ENCODE measurements around the gene SSC5D. TPM values are rescaled to one million over a fixed set of nuclear protein-coding genes. Genes with fewer than 3 reads are reported as not detected.

The SSC5D gene
- total and polyA plus RNA-seq, 10 of the 15 experiments (the other 5 are each of a cell fraction or from before 2014, with no cell fraction given) = 0.03 to 0.13 (median 0.05) TPM; not detected in 4

DNA sequence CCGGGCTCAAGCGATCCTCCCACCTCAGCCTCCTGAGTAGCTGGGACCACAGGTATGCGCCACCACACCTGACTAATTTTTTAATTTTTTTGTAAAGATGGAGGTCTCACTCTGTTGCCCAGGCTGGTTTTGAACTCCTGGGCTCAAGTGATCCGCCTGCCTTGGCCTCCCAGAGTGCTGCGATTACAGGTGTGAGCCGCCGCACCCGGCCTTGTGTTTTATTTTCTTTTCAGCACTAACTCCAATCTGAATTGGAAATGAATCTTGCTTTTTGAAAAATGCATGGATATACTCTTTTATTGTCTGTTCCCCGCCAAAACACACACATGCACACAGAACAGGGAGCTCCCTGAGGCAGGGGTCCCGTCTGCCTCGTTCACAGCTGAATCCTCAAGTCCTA, 25.5 kb upstream of the SSC5D start (continued):
- TF ChIP-seq ELK1 (IDR thresholded peaks at IDR 0.05; ENCODE audit: low read depth, low read length) = no peak
- TF ChIP-seq USF2 (IDR thresholded peaks at IDR 0.05; ENCODE audit: borderline replicate concordance, low read depth, low read length) = no peak

- RAD21 ChIA-PET (ENCODE audit: unreplicated experiment) = no interaction called here
- POLR2A ChIA-PET = no interaction called here
- CTCF ChIA-PET = interaction anchor here (2.5 kb wide), 1 partner anchor 41 kb away, joined by 33 read pairs; no protein-coding TSS in a partner anchor
Measured at GRCh38 chr19:55463583-55464031, 24.6 kb upstream of the SSC5D start.

More at GRCh38 chr19:55463583-55464031, 24.6 kb upstream of the SSC5D start:
- in situ Hi-C loops (cut with MboI) (no loop called here), intact Hi-C loops (cut with micrococcal nuclease; ENCODE audit: unreplicated experiment) (no loop called here)
- Histone ChIP-seq H3K79me2 (ENCODE audit: control insufficient read depth, insufficient read depth, low read length) (peaks cover 9% of the 10 kb centered on the region), H4K20me1 (ENCODE audit: control insufficient read depth, insufficient read depth) (no peaks in the 10 kb centered on the region; the same call in 1 of the 2 replicates), H3K27me3 (replicated peaks in 1 of 2; ENCODE audit: control insufficient read depth in 2 of 2, insufficient read depth in 2 of 2, low read length in 1 of 2) (no peaks in the 10 kb centered on the region), H3K36me3 (ENCODE audit: control insufficient read depth in 2 of 2, insufficient read depth in 2 of 2, low read length in 1 of 2) (no peaks in the 10 kb centered on the region; a peak in 1 of 4 replicates), H3K9me3 (replicated peaks; ENCODE audit: control insufficient read depth, insufficient read depth, low read length) (no peaks in the 10 kb centered on the region), H3K4me1 (ENCODE audit: control insufficient read depth, insufficient read depth, low read length) (no peaks in the 10 kb centered on the region), H3K4me2 (ENCODE audit: control insufficient read depth, insufficient read depth) (no peak overlapping the region), H3K9ac (ENCODE audit: control insufficient read depth, insufficient read depth, low read length) (no peak overlapping the region), H3K27ac (ENCODE audit: control insufficient read depth, insufficient read depth) (no peak overlapping the region), H3K4me3 (no peak overlapping the region), H2AFZ (ENCODE audit: control insufficient read depth, low read depth, low read length) (no peak overlapping the region)
- BruUV-seq (replicated peaks) = no TSS peak
- FAIRE-seq (no peak), DNase-seq (ENCODE audit: low read depth, low spot score) (no peak), ATAC-seq (no peak)
- WGBS (ENCODE audit: insufficient coverage, insufficient replicate concordance, low lambda C conversion rate, missing lambda C conversion rate) = 45% methylated on average over 11 of the region's 15 CpGs
- no peak for TF ChIP-seq NFYB (IDR thresholded peaks at IDR 0.05; ENCODE audit: insufficient read depth, low read depth, low read length)
- TF ChIP-seq SPI1 (IDR thresholded peaks at IDR 0.05; ENCODE audit: borderline replicate concordance, insufficient read depth, low read depth, low read length) = no peak
- TF ChIP-seq KDM1A (IDR thresholded peaks at IDR 0.05; ENCODE audit: borderline replicate concordance) = no peak
- TF ChIP-seq PRDM15 (CRISPR knock-in tag; IDR thresholded peaks at IDR 0.05) = no peak
- TF ChIP-seq POU2F2 (IDR thresholded peaks at IDR 0.05; ENCODE audit: borderline replicate concordance, low read depth, low read length) = no peak
- no peak for TF ChIP-seq BRCA1 (IDR thresholded peaks at IDR 0.05; ENCODE audit: low read depth, low read length)
- TF ChIP-seq NFXL1 (IDR thresholded peaks at IDR 0.05; ENCODE audit: borderline replicate concordance) = no peak
- no peak for TF ChIP-seq CHD1 (IDR thresholded peaks at IDR 0.05; ENCODE audit: low read depth, low read length)
- TF ChIP-seq MXI1 (IDR thresholded peaks at IDR 0.05; ENCODE audit: low read depth, low read length) = no peak
- no peak for TF ChIP-seq SREBF2 (IDR thresholded peaks at IDR 0.05; ENCODE audit: low read length)
- TF ChIP-seq TCF7 (IDR thresholded peaks at IDR 0.05; ENCODE audit: borderline replicate concordance) = no peak
- SMC1A ChIA-PET (ENCODE audit: uncharacterized antibody, unreplicated experiment) = no interaction called here

Measured in GM12878 (cell line).